ENCODE measurements around the gene MYB. TPM values are rescaled to one million over a fixed set of nuclear protein-coding genes. Genes with fewer than 3 reads are reported as not detected.

Gene MYB
- total and polyA plus RNA-seq, 2 of the 4 experiments (the other 2 are of a cell fraction) = 0.44 to 0.90 TPM

DNA sequence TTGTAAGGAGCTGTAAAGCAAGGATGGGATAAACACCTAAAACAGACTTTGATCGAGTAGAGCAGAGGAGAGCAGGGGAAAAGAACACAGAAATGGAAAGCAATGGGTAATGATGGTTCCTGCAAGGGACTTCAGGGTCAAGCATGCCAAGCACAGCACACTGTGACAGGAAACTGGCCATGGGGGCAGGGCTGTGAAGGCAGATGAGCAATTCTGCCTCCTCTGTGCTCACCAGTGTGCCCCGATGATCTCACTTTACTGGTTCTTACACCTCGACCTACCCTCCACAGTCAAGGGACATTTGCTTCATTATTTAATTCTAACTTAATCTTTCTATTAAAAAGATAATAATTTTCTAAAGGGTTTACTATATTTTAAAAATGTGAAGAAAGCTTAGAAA lies 21.6 kb upstream of the MYB start:
- H4K8ac ChIP-seq (ENCODE audit: low read depth in 2 of 2, low read length in 2 of 2) = no peak overlapping the region

More for the DNA sequence above, 21.6 kb upstream of the MYB start:
- H3K56ac ChIP-seq (ENCODE audit: extremely low read depth, insufficient read depth, low read length) = no peak overlapping the region
- H3K14ac ChIP-seq (replicated peaks; ENCODE audit: low read depth, low read length) = no peak overlapping the region
- no peak overlapping the region for H3K27ac ChIP-seq (ENCODE audit: insufficient read depth, low read length)
- no peak overlapping the region for H2BK20ac ChIP-seq (ENCODE audit: low read depth, low read length)
- H3K4me2 ChIP-seq (ENCODE audit: low read depth, low read length) = no peak overlapping the region
- no peak overlapping the region for H2AK5ac ChIP-seq (ENCODE audit: low read depth, low read length)
- in situ Hi-C loops (cut with MboI; ENCODE audit: low sequenced_read_pairs) = no loop called here
- no peak overlapping the region for H3K9ac ChIP-seq (ENCODE audit: low read depth, low read length)
- no peaks in the 10 kb centered on the region for H3K9me1 ChIP-seq (ENCODE audit: insufficient read depth, low read length)
- H2AFZ ChIP-seq (replicated peaks; ENCODE audit: low read length, poor library complexity) = no peak overlapping the region
- no peak overlapping the region for H3K4me3 ChIP-seq (ENCODE audit: insufficient read depth, low read depth, low read length)
- ATAC-seq (ENCODE audit: low read depth) (no peak), DNase-seq (no peak)
- no peak overlapping the region for H2BK15ac ChIP-seq (ENCODE audit: low read depth, low read length)
- H4K20me1 ChIP-seq (ENCODE audit: insufficient read depth, low read length) = no peaks in the 10 kb centered on the region
- POLR2A ChIA-PET (ENCODE audit: unreplicated experiment) = no interaction called here
- no CpG with 5 or more reads among the region's 3 CpGs for WGBS, 2 experiments (ENCODE audit: extremely low coverage in 2 of 2, insufficient read length in 1 of 2)
- BruUV-seq (replicated peaks) = no TSS peak
- no peak overlapping the region for H2BK5ac ChIP-seq (ENCODE audit: low read depth, low read length, poor library complexity, severe bottlenecking)
- no peak overlapping the region for H4K91ac ChIP-seq (ENCODE audit: insufficient read depth, low read depth, low read length)
- H4K5ac ChIP-seq (ENCODE audit: low read depth, low read length) = no peak overlapping the region
- no peaks in the 10 kb centered on the region for H3K9me3 ChIP-seq (ENCODE audit: control insufficient read depth, insufficient read depth, low read length)
- no peak overlapping the region for H2BK120ac ChIP-seq (ENCODE audit: low read depth, low read length)
- no peak overlapping the region for H3K23ac ChIP-seq (ENCODE audit: low read depth, low read length)
- TF ChIP-seq, protein P1, sequence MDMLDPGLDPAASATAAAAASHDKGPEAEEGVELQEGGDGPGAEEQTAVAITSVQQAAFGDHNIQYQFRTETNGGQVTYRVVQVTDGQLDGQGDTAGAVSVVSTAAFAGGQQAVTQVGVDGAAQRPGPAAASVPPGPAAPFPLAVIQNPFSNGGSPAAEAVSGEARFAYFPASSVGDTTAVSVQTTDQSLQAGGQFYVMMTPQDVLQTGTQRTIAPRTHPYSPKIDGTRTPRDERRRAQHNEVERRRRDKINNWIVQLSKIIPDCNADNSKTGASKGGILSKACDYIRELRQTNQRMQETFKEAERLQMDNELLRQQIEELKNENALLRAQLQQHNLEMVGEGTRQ (IDR thresholded peaks at IDR 0.05; ENCODE audit: low read depth, low read length) = no peak
- TF ChIP-seq POLR2A (IDR thresholded peaks at IDR 0.05; ENCODE audit: low read depth, low read length) (no peak), MAZ (IDR thresholded peaks at IDR 0.05; ENCODE audit: borderline replicate concordance, low read depth, low read length) (no peak), BHLHE40 (IDR thresholded peaks at IDR 0.05; ENCODE audit: low read depth, low read length) (no peak), RCOR1 (IDR thresholded peaks at IDR 0.05; ENCODE audit: insufficient replicate concordance, low read length) (no peak), RFX5 (IDR thresholded peaks at IDR 0.05; ENCODE audit: low read depth, low read length) (no peak), SMC3 (IDR thresholded peaks at IDR 0.05; ENCODE audit: low read depth, low read length) (no peak), RAD21 (IDR thresholded peaks at IDR 0.05; ENCODE audit: low read length) (no peak)
- TF ChIP-seq, protein P2, sequence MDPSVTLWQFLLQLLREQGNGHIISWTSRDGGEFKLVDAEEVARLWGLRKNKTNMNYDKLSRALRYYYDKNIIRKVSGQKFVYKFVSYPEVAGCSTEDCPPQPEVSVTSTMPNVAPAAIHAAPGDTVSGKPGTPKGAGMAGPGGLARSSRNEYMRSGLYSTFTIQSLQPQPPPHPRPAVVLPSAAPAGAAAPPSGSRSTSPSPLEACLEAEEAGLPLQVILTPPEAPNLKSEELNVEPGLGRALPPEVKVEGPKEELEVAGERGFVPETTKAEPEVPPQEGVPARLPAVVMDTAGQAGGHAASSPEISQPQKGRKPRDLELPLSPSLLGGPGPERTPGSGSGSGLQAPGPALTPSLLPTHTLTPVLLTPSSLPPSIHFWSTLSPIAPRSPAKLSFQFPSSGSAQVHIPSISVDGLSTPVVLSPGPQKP (IDR thresholded peaks at IDR 0.05; ENCODE audit: borderline replicate concordance, low read depth, low read length) = no peak
- TF ChIP-seq, protein P3, sequence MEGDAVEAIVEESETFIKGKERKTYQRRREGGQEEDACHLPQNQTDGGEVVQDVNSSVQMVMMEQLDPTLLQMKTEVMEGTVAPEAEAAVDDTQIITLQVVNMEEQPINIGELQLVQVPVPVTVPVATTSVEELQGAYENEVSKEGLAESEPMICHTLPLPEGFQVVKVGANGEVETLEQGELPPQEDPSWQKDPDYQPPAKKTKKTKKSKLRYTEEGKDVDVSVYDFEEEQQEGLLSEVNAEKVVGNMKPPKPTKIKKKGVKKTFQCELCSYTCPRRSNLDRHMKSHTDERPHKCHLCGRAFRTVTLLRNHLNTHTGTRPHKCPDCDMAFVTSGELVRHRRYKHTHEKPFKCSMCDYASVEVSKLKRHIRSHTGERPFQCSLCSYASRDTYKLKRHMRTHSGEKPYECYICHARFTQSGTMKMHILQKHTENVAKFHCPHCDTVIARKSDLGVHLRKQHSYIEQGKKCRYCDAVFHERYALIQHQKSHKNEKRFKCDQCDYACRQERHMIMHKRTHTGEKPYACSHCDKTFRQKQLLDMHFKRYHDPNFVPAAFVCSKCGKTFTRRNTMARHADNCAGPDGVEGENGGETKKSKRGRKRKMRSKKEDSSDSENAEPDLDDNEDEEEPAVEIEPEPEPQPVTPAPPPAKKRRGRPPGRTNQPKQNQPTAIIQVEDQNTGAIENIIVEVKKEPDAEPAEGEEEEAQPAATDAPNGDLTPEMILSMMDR (conservative IDR thresholded peaks at IDR 0.05; ENCODE audit: low read depth, low read length) = no peak
- H2AK9ac ChIP-seq (replicated peaks; ENCODE audit: low read depth, low read length, poor library complexity) = no peak overlapping the region
- no peaks in the 10 kb centered on the region for H3K36me3 ChIP-seq (ENCODE audit: control insufficient read depth, insufficient read depth, low read length)
- dilution Hi-C loops (cut with HindIII; ENCODE audit: low sequenced_read_pairs, unreplicated experiment) = no loop called here
- H3K4me1 ChIP-seq (ENCODE audit: control insufficient read depth, insufficient read depth, low read length) = no peaks in the 10 kb centered on the region
- H3K79me1 ChIP-seq (ENCODE audit: low read depth in 1 of 2, low read length in 2 of 2) = no peaks in the 10 kb centered on the region
- H3K4ac ChIP-seq (ENCODE audit: low read depth, low read length) = no peak overlapping the region
- CTCF ChIA-PET = interaction anchor here (0.6 kb wide), 1 partner anchor 81 kb away, joined by 3 read pairs; no protein-coding TSS in a partner anchor
- peaks cover 5% of the 10 kb centered on the region for H3K27me3 ChIP-seq (ENCODE audit: control insufficient read depth, insufficient read depth, low read length)
- no peak overlapping the region for H3K18ac ChIP-seq (ENCODE audit: low read depth, low read length)
- intact Hi-C loops (cut with micrococcal nuclease) = no loop called here

Data from IMR-90 (cell line).